Tongue (tissue), 2 donors: ENCODE results near the gene ZDHHC19. TPM values are rescaled to one million over a fixed set of nuclear protein-coding genes. Genes with fewer than 3 reads are reported as not detected.
"Not testable (repeated sequence)": the region's sequence is repeated elsewhere in the genome, so short reads cannot be mapped to it uniquely, and the experiment has no call there.

Source experiments
- DNase-seq: peaks from one replicate; pipeline ENCODE4 v3.0.0-alpha.2; 2015
- total RNA-seq: library from RNA; depleted of rRNA; stranded (reverse); fragments of >200 nt; gene quantifications from one replicate; pipeline ENCODE4 v1.2.3, GENCODE V29; 2014

Gene ZDHHC19
- total RNA-seq, 1 donor from 2014 or later, result not detected

DNA sequence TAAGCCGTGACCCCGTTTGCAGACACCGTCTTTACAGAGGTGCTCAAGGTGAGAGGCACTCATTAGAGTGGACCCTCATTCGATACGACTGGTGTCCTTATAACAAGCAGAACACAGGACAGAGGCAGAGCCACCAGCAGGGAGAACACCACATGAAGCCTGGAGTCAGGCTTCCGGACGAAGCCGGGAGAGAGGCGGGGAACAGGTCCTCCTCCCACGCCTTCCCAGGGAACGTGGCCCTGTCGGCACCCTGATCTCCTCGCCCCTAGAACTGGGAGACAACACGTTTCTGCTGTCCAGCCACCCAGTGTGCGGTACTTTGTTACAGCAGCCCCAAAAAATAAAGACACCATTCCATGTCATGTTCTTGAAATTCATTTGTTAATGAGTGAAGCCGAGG is 33.6 kb downstream of the ZDHHC19 start:
- no peak for DNase-seq

DNA sequence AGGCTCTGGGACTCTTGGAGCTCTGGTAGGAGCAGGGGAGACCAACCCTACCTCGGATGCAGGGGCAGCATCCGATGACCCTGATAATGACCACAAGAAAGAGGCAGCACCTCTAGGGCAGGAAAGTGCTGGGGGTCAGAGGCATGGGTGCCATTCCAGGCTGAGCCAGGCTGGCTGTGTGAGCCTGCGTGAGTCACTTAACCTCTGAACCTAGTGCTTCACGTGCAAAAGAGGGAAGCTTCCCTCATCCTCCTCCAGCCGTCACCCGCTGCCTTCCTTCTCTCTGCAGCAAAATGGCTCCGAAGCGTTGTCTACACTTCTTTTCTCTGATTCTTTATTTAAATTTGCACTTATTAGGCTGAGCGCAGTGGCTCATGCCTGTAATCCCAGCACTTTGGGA is 35.5 kb downstream of the ZDHHC19 start:
- no peak for DNase-seq

DNA sequence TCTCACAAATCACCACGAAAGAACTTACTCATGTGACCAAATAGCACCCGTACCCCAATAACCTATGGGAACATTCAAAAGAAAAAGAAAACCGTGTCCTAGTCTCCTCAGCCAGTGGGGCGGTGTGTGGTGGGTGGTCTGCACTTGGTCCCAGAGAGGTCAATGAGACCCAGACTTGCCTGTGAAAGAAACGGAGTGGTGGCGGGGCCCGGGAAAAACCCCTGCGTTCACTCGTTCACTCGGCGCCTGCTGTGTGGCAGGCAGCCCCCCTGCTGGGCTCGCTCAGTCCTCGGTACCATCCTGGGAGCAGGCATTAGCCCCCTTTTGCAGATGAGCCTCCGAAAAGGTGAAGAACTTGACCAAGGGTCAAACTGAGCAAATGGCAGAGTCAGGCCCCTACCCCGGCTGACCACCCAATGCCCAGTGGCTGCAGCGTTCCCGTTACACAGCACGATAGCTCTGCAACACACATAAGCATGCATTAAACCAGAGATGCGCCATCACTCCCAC is 36.0 kb downstream of the ZDHHC19 start:
- no peak for DNase-seq

DNA sequence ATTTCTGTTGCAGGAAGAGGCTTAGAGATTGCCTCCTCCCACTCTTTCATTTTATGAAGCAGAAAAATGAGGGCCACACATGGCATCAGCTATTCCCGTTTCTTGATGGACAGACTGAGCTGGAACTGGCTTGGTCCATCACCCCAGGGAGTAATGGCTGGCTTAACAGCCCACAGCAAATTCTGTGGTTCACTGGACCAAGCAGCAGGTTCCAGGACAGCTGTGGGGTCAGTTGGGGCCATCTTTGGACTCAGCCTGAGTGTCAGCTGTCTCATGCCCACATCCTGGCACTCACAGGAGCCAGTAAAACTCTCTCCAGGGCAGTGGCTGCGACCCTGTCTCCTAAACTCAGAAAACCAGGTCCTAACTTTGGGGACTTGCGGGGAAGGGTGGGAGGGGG is 36.5 kb downstream of the ZDHHC19 start:
- DNase-seq, result no peak

DNA sequence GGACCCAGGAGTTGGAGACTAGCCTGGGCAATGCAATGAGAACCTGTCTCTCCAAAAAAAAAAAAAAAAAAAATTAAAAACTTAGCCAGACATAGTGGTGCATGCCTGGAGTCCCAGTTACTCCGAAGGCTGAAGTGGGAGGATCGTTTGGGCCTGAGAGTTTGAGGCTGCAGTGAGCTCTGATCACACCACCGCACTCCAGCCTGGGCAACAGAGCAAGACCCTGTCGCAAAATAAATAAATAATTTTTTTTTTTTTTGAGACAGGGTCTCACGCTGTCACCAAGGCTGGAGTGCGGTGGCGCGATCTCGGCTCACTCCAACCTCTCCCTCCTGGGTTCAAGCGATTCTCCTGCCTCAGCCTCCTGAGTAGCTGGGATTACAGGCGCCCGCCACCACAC is 40.9 kb downstream of the ZDHHC19 start:
- not testable (repeated sequence) for DNase-seq

DNA sequence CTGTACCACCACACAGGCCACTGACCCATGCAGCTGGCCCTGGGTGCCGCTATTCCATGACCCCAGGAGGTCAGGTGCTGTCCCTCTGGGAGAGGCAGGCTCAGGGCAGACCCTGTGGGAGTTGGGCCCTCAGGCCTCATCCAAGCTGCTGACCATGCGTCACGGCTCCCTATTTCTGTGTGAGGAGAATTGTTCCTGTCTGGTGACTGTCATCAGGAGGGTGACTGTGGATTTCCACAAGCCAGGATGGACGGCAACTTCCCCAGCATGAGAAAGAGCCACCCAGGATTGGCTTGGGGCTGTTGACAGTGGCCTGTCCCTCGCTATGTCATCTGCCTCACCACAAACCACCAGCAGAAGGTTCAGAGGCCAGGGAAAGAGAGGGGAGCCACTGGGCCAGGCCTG is 41.4 kb downstream of the ZDHHC19 start:
- no peak for DNase-seq

DNA sequence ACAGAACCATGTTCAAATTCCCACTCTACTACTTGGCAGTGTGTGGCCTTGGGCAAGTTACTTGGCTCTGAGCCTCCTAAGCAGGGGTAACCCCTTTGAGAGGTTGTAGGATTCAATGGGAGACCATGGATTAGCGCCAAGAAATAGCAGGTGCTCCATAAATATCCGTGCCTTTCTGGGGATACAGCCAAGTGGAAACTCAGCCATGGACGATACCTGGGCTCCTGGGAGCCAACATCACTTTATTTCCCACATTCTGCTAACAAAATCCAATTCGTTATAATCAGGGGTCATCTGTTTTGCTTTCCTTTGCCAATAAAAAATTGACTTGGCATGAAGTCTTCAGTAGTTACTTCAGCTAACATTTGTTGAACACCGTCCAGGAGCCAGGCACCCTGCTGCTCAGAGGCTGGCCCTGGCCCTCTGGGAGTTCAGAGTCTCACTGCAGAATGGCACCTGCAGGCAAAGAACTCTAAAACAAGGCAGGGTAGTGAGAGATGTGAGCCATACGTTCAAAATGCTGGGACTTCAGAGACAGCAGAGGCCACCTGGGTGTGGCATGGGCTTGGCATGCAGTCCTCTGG is 42.3 kb downstream of the ZDHHC19 start:
- DNase-seq, result no peak

DNA sequence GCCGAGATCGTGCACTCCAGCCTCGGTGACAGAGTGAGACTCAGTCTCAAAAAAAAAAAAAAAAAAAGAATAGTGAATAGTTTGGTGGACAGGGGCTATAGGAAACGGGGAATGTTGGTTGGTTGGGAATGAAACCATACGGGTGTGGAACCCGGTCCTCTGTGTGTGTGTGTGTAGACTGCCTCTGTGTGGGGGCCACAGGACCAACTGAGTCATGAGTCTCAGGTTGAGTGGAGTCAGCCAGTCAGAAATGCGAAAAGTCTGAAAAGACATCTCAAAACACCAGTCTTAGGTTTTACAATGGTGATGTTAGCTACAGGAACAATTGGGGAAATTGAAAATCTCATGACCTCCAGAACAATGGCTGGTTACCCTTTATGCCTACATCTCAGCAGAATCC is 44.5 kb downstream of the ZDHHC19 start:
- DNase-seq, result no peak

DNA sequence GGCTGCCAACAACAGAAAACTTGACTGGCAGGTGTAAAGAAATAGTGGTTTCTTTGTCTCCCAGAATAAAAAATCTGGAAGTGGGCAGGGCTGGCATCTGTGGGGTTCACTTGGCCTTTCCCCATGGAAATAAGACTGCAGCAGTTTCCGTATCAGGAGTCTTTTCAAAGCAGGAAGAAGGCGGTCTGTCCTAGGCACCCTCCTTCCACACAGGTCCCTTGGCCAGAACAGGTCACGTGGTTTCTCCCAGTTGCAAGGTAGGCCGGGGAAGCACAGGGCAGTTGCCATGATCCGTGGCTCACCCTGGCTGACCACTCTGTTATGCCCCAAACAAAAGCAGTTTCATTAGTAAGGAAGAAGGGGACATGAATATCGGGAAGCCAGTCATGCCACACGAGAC is 45.4 kb downstream of the ZDHHC19 start:
- DNase-seq, result no peak

DNA sequence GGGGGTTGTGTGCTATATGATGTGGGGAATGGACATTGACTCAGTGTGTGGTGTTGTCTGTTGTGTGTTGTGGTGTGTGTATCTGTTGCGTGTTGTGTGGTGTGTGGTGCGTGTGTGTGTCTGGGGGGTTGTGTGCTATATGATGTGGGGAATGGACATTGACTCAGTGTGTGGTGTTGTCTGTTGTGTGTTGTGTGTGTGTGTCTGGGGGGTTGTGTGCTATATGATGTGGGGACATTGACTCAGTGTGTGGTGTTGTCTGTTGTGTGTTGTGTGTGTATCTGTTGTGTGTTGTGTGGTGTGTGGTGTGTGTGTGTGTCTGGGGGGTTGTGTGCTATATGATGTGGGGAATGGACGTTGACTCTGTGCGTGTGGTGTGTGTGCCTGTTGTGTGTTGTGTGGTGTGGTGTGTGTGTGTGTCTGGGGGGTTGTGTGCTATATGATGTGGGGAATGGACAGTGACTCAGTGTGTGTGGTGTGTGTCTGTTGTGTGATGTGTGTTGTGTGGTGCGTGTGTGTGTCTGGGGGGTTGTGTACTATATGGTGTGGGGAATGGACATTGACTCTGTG is 46.1 kb downstream of the ZDHHC19 start:
- DNase-seq, result not testable (repeated sequence)

DNA sequence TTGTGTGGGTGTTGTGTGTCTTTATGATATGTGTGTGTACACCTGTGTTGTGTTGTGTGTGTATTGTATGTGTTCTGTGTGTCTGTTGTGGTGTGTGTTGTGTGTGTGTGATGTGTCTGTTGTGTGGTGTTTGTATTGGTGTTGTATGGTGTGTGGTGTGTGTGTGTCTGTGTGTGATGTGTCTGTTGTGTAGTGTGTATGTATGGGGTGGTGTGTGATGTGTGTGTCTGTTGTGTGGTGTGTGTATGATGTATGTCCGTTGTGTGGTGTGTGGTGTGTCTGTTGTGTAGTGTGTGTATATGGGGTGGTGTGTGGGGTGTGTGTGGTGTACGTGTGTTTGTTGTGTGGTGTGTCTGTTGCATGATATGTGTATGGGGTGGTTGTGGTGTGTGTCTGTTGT is 46.6 kb downstream of the ZDHHC19 start:
- no peak for DNase-seq

DNA sequence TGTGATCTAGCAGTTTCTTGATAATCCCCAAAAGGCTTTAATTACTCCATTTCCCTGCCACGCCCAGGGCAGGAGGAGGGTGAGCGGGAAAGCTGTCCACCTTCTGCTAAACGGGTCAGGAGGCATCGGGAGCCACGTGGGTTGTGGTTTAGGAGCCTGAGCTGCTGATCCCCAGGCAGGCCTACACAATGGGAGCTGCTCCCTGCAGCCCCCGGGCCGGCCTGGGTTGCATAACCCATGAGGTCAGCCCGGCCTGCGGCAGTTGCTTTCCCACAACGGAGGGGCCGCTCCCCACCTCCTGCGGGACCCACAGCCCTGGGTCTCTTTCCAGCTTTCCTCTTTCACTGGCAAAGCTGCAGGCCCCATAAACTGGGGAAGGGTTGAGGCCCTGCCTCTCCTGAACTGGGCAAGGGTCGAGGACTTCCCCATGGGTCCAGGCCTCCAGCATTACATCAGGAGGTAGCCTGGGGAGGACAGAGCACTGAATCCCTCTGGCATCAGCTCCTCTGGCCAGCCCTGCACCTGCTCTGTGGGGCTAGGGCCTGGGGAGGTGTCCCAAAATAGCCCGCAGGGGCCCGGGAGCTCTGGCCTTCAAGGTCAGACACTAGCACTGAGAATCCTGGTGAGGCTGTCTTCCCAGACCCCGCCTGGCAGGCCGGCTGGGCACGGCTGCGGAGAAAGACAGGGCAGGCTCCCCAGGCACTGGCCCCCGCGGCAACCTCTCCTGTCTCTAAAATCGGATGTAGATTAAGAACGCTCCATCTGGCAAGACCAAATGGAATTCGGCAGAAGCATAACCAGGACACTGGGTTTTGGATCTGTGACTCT is 47.3 kb downstream of the ZDHHC19 start:
- peak; percentile 60 for DNase-seq

DNA sequence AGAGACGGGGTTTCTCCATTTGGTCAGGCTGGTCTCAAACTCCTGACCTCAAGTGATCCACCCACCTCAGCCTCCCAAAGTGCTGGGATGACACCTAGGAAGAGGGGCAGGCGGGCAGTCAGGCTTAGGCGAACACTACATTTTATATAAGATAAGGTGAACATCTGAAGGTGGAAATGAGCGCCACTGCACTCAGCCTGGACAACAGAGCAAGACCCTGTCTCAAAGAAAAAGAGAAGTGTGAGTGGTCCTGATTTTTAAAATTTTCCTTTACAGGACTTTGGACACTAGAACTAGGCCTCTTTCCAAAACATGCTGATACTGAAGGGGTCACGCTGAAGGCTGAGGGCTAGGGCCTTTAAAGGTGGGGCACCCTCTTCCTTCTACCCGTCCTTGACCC is 48.0 kb downstream of the ZDHHC19 start:
- no peak for DNase-seq

DNA sequence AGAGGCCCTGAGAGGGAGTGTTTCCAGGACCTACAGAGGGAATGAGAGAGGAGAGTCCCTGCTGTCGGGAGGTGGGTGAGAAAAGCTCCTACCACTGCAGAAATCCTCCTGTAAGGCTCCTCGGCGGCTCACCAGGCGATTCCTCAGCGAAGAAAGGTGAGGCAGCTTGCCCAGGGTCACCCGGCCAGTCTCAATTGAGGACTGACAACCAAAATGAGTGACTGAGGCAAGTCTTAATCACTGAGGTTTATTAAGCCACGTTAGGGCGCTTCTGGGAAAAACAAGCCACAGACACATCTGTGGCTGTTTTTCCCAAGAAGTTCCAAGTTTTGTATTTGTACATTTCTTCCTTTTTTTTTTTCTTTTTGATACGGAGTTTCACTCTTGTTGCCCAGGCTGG is 48.5 kb downstream of the ZDHHC19 start:
- no peak for DNase-seq

DNA sequence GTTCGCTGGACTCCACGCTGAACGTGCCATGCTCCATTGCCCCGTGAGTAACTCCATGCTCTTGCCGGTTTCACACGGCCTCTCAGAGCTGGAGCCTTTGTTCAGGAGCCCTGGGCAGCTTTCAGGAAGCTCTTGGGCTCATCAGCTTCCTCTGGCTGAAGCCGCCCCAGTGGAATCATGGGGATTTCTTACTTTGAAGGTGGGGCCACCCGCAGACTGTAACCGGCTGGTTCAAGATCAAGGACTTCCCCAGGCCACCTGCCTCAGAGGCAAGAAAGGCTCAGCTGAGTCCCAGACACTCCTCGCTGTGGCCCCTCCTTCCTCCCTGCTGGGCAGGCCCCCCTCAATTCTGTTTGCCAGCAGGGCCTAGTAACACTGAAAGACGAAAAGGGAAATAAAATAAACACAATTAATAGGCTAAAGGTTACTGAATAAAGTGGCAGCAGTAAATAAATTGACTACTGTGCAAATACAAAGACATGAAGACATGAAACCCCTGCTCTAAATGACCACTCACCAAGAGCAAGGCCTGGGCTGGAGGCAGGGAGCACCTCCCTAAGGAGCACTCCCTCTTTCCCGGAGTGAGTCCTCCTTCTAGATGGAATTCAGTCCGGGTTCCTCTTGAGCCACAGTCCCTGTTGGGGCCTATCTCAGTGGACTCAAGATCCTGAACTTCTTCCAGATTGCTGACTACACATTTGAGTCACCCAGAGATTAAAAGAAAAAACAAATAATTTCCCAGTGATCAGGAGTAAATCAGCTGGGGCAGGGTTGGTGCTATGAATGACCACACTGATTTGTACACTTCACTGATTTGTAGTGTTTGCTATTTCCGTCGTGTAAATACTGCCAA is 51.0 kb downstream of the ZDHHC19 start:
- DNase-seq, result peak; percentile 40

DNA sequence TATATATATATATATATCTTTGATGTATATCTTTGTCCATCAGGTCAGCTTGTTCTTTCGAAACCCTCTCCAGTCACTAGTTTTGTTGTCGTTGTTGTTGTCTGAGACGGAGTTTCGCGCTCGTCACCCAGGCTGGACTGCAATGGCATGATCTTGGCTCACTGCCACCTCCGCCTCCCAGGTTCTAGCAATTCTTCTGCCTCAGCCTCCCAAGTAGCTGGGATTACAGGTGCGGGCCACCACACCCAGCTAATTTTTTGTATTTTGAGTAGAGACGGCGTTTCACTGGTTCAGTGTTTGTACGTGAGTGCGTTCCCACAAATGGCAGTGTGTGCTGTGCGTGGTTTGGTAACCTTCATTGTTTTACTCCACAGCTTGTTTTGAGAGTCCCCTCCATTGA is 51.7 kb downstream of the ZDHHC19 start:
- DNase-seq, result no peak

DNA sequence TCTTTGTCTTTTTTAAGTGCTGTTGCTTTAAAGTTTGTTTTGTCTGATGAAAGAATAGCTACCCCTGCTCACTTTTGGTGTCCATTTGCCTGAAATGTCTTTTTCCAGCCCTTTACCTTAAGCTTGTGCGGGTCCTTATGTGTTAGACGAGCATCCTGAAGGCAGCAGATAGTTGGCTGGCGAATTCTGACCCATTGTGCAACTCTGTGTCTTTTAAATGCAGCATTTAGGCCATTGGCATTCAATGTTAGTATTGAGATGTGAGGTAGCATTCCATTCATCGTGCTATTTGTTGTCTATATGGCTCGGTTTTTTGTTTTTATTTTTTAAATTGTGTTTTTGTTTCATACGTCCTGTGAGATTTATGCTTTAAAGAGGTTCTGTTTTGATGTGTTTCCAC is 55.0 kb downstream of the ZDHHC19 start:
- no peak for DNase-seq

DNA sequence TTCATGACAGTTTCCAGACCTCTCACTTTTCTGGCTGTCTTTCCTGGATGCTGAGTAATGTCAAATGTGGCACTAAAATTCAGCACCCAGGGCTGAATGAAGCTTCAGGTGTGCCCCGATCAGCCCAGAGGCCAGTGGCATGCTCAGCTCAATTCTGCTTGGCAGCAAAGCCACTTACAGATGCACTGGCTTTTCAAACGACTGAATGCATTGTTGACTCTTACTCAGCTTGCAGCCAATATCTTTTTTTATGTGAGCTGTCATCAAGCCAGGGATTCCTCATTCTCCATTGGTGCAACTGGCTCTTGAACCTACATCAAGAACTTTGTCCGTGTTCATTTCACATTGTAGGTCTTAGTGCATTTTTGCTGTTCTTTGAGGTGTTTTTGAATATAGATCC is 60.7 kb downstream of the ZDHHC19 start:
- no peak for DNase-seq

DNA sequence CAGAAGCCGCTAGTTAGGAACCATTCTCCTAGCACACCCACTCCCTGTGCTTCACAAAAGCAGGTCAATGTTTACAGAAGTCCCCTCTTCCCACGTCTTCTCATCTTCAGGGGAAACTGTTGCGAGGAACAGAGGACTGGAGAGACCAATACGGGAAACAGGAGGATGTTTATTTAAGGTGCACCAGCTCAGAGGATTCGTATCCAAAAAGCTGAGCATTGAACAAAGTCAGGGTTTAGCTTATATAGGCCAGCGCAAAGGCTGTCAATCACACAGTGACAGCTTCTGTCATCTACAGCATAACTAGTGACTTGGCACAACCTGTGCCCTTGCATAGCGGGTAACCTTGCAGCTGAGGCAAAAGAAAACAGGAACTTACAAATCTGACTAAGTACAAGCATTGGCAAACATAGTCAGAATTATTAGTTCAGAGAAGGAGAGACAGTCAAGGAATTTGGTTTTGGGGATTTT is 61.3 kb downstream of the ZDHHC19 start:
- DNase-seq, result no peak

DNA sequence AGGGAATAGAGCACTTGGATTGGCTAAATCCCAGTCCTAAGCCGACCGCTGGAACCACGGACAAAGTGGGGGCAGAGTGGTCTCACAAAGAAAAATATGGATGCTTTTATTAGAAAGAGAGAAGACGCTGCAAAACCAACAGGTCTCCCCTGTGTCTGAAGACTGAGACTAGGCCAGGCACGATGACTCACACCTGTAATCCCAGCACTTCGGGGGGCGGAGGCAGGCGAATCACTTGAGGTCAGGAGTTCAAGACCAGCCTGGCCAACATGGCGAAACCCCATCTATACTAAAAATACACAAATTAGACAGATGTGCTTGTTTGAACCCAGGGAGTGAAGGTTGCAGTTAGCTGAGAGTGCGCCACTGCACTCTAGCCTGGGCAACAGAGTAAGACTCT is 61.8 kb downstream of the ZDHHC19 start:
- no peak for DNase-seq
